Natural killer cell (primary cell): Measurements from ENCODE around the gene SEC14L2. TPM values are rescaled to one million over a fixed set of nuclear protein-coding genes. Genes with fewer than 3 reads are reported as not detected.

ENCODE experiments used
- ATAC-seq, 3 donors: fragments of 150-1000 bp in 2 of 3; fragments of 200-7000 bp in 1 of 3; cut with Tn5 transposase; 1 replicate in 1 of 3; 2 replicates in 2 of 3; pipeline ENCODE4 v1.10.0; 2021; ENCODE audit warnings: mild to moderate bottlenecking in 2 of 3, moderate library complexity in 2 of 3
- DNase-seq, 2 donors: peaks; one replicate each; pipeline versions ENCODE4 v3.0.0 to v3.0.0-alpha.2; 2013 to 2021; ENCODE audit warnings: mixed read lengths in 1 of 2
- H3K27ac ChIP-seq: one replicate; pipeline ENCODE4 v1.5.1; 2013; ENCODE audit warnings: mild to moderate bottlenecking, low read length
- H3K27me3 ChIP-seq: one replicate; pipeline ENCODE4 v1.6.1; 2013; ENCODE audit warnings: low read length; ENCODE audit not compliant: control insufficient read depth, insufficient read depth
- H3K36me3 ChIP-seq: one replicate; pipeline ENCODE4 v1.6.1; 2013; ENCODE audit warnings: low read length; ENCODE audit not compliant: control insufficient read depth, insufficient read depth
- H3K4me1 ChIP-seq: one replicate; pipeline ENCODE4 v1.6.1; 2013; ENCODE audit warnings: low read length; ENCODE audit not compliant: control insufficient read depth, insufficient read depth
- H3K4me3 ChIP-seq: one replicate; pipeline ENCODE4 v1.5.1; 2013; ENCODE audit warnings: low read length
- H3K9me3 ChIP-seq: one replicate; pipeline ENCODE4 v1.6.1; 2013; ENCODE audit warnings: low read length; ENCODE audit not compliant: control insufficient read depth, insufficient read depth
- H3K27ac Mint-ChIP-seq, 2 donors: one replicate each; pipeline ENCODE4 v1.8.0; 2022; ENCODE audit warnings: mild to moderate bottlenecking in 2 of 2, mixed read lengths in 2 of 2, moderate library complexity in 1 of 2
- H3K27me3 Mint-ChIP-seq, 2 donors: one replicate each; pipeline ENCODE4 v1.8.0; 2022; ENCODE audit warnings: low read depth in 2 of 2, mixed read lengths in 2 of 2
- H3K36me3 Mint-ChIP-seq: one replicate; pipeline ENCODE4 v1.8.0; 2022; ENCODE audit warnings: mixed read lengths
- H3K4me1 Mint-ChIP-seq, 2 donors: one replicate each; pipeline ENCODE4 v1.8.0; 2022; ENCODE audit warnings: mixed read lengths in 2 of 2
- H3K4me3 Mint-ChIP-seq: one replicate; pipeline ENCODE4 v1.8.0; 2022; ENCODE audit warnings: mild to moderate bottlenecking, moderate library complexity, mixed read lengths
- H3K9me3 Mint-ChIP-seq, 2 donors: one replicate each; pipeline ENCODE4 v1.8.0; 2022; ENCODE audit warnings: mixed read lengths in 2 of 2
- WGBS: methylation state at CpG from one replicate; pipeline ENCODE4 v1.1.7; 2013; ENCODE audit warnings: missing lambda C conversion rate; ENCODE audit not compliant: insufficient coverage; 5-methylcytosine and 5-hydroxymethylcytosine counted together
- intact Hi-C: fragments of 100-400 bp; cut with micrococcal nuclease; formaldehyde crosslinking; loops from one replicate; pipeline ENCODE4 v1.14.2; 2022
- total RNA-seq, 4 donors: library from RNA; stranded (reverse); fragments of 120-200 nt in 1 of 4; gene quantifications; one replicate each; pipeline versions ENCODE4 v1.2.3 to v1.2.4, GENCODE V29; 2013 to 2022
- TF ChIP-seq, protein P1 (sequence below): fragments of 200-600 bp; IDR thresholded peaks from one replicate; pipeline ENCODE4 v1.8.0; 2022; ENCODE audit warnings: antibody characterized with exemption

Gene SEC14L2
- total RNA-seq, 3 donors from 2014 or later (not counting 1 experiment from before 2014, with no cell fraction given) = 0.71 to 6.6 (median 2.7) TPM

DNA sequence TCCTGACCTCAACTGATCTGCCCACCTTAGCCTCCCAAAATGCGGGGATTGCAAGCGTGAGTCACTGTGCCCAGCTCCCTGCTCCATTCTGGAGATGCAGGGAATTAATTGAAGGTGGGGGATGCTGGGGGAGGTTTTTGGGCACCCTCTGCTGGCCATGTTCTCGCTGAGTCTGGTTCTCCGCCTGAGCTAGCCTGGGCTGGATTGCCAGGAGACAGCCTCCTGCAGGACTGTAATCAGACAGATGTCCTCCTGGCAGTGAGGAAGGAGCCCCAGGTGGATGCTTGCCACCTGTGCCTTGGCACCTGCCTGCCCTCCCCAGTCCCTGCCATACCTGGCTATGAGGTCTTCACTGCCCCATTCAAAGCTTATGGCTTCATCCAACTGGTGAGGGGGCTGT is 34.1 kb downstream of the SEC14L2 start:
- peaks cover 23 to 34% of the 10 kb centered on the region in 2 donors for H3K4me1 Mint-ChIP-seq
- no peak overlapping the region for H3K4me3 ChIP-seq
- peaks cover 3% of the 10 kb centered on the region for H3K36me3 ChIP-seq
- H3K27ac ChIP-seq = no peak overlapping the region
- H3K4me1 ChIP-seq = peaks cover 26% of the 10 kb centered on the region
- H3K36me3 Mint-ChIP-seq = peaks cover 7% of the 10 kb centered on the region
- H3K9me3 ChIP-seq = peaks cover 10% of the 10 kb centered on the region
- DNase-seq = no peak
- WGBS = 88% methylated on average over 4 of the region's 4 CpGs
- intact Hi-C loops = no loop called here
- no peaks in the 10 kb centered on the region for H3K27me3 Mint-ChIP-seq
- no peaks in the 10 kb centered on the region for H3K27me3 ChIP-seq
- peaks cover 3 to 8% of the 10 kb centered on the region in 2 donors for H3K9me3 Mint-ChIP-seq
- no peak for ATAC-seq
- no peak overlapping the region for H3K4me3 Mint-ChIP-seq
- no peak overlapping the region for H3K27ac Mint-ChIP-seq
- TF ChIP-seq, protein P1, sequence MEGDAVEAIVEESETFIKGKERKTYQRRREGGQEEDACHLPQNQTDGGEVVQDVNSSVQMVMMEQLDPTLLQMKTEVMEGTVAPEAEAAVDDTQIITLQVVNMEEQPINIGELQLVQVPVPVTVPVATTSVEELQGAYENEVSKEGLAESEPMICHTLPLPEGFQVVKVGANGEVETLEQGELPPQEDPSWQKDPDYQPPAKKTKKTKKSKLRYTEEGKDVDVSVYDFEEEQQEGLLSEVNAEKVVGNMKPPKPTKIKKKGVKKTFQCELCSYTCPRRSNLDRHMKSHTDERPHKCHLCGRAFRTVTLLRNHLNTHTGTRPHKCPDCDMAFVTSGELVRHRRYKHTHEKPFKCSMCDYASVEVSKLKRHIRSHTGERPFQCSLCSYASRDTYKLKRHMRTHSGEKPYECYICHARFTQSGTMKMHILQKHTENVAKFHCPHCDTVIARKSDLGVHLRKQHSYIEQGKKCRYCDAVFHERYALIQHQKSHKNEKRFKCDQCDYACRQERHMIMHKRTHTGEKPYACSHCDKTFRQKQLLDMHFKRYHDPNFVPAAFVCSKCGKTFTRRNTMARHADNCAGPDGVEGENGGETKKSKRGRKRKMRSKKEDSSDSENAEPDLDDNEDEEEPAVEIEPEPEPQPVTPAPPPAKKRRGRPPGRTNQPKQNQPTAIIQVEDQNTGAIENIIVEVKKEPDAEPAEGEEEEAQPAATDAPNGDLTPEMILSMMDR = no peak

DNA sequence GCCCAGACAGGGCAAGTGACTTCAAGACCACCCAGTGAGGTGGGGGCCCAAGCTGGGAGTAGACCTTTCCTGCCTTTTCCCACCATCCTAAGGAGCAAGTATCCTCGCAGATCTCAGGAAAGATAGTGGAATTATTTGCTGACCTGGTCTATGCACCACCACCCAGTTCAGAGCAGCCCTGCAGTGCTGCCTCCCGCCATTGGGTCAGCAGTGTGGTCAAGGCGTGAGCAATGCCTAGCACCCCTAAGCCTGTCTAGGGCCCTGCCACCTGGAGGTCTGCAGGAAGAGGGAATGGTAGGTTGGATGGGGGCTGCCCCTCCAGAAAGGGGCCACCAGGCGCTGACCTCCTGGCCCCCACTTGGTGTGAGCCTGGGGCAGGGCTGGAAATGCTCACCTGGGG is 35.3 kb downstream of the SEC14L2 start:
- WGBS = 87% methylated on average over 4 of the region's 4 CpGs
- Mint-ChIP-seq H3K27ac (no peak overlapping the region), H3K9me3 (peaks cover 5 to 8% of the 10 kb centered on the region in 2 donors), H3K4me3 (no peak overlapping the region), H3K36me3 (peaks cover 8% of the 10 kb centered on the region), H3K27me3 (no peaks in the 10 kb centered on the region), H3K4me1 (peaks cover 16 to 24% of the 10 kb centered on the region in 2 donors)
- H3K27ac ChIP-seq = no peak overlapping the region
- ATAC-seq (no peak), DNase-seq (no peak)
- peaks cover 15% of the 10 kb centered on the region for H3K9me3 ChIP-seq
- peaks cover 3% of the 10 kb centered on the region for H3K36me3 ChIP-seq
- no peak overlapping the region for H3K4me3 ChIP-seq
- no peaks in the 10 kb centered on the region for H3K27me3 ChIP-seq
- TF ChIP-seq, protein P1 = no peak
- H3K4me1 ChIP-seq = peaks cover 21% of the 10 kb centered on the region
- intact Hi-C loops = no loop called here

GRCh38 chr22:30432520-30432919 is 35.7 kb downstream of the SEC14L2 start:
- Mint-ChIP-seq H3K27me3 (no peaks in the 10 kb centered on the region), H3K27ac (no peak overlapping the region), H3K4me3 (no peak overlapping the region), H3K36me3 (peaks cover 8% of the 10 kb centered on the region), H3K4me1 (peaks cover 16 to 20% of the 10 kb centered on the region in 2 donors), H3K9me3 (peaks cover 5 to 8% of the 10 kb centered on the region in 2 donors)
- H3K4me1 ChIP-seq = peaks cover 19% of the 10 kb centered on the region
- WGBS = 86% methylated on average over 2 of the region's 2 CpGs
- intact Hi-C loops = no loop called here
- no peak overlapping the region for H3K27ac ChIP-seq
- H3K9me3 ChIP-seq = peaks cover 15% of the 10 kb centered on the region
- H3K27me3 ChIP-seq = no peaks in the 10 kb centered on the region
- H3K4me3 ChIP-seq = no peak overlapping the region
- H3K36me3 ChIP-seq = peaks cover 3% of the 10 kb centered on the region
- no peak for DNase-seq
- ATAC-seq = no peak
- TF ChIP-seq, protein P1 = no peak

- peaks cover 2 to 3% of the 10 kb centered on the region in 2 donors for H3K27me3 Mint-ChIP-seq
- H3K27ac Mint-ChIP-seq = no peak overlapping the region
- Histone ChIP-seq H3K27me3 (no peaks in the 10 kb centered on the region), H3K27ac (no peak overlapping the region), H3K9me3 (peaks cover 15% of the 10 kb centered on the region), H3K36me3 (peaks cover 3% of the 10 kb centered on the region), H3K4me1 (peaks cover 19% of the 10 kb centered on the region), H3K4me3 (no peak overlapping the region)
- TF ChIP-seq, protein P1 = no peak
- ATAC-seq (no peak), DNase-seq (no peak)
- no peak overlapping the region for H3K4me3 Mint-ChIP-seq
- H3K36me3 Mint-ChIP-seq = peaks cover 8% of the 10 kb centered on the region
- 94% methylated on average over 3 of the region's 3 CpGs for WGBS
- H3K9me3 Mint-ChIP-seq = peaks cover 5 to 8% of the 10 kb centered on the region in 2 donors
- H3K4me1 Mint-ChIP-seq = peaks cover 16 to 19% of the 10 kb centered on the region in 2 donors
- intact Hi-C loops = no loop called here
Measured at GRCh38 chr22:30433227-30433626, 36.4 kb downstream of the SEC14L2 start.
